K562 (cell line): Measurements from ENCODE around the gene IQCN. TPM values are rescaled to one million over a fixed set of nuclear protein-coding genes. Genes with fewer than 3 reads are reported as not detected.

Source experiments
- ESRRB ChIP-seq: fragments of 250-450 bp; sonication (Bioruptor Pico); IDR thresholded peaks from 2 replicates; pipeline ENCODE4 v1.5.0; 2020; ENCODE audit warnings: mild to moderate bottlenecking, moderate library complexity, borderline replicate concordance
- ETV1 ChIP-seq: fragments of 450-650 bp; conservative IDR thresholded peaks from 2 replicates; pipeline ENCODE4 v1.6.1; 2016; ENCODE audit warnings: missing genetic modification characterization, control low read depth, low read depth, missing compliant biosample characterization
- FOS ChIP-seq: IDR thresholded peaks from 3 replicates; pipeline ENCODE4 v1.6.1; 2011; ENCODE audit not compliant: insufficient read length; ENCODE audit errors: extremely low read depth
- GTF2A2 ChIP-seq: IDR thresholded peaks from 2 replicates; pipeline ENCODE4 v1.6.1; 2016; ENCODE audit warnings: mild to moderate bottlenecking, missing genetic modification characterization, missing compliant biosample characterization
- IRF2 ChIP-seq: sonication (generic); formaldehyde crosslinking; IDR thresholded peaks from 2 replicates; pipeline ENCODE4 v1.8.1; 2022; ENCODE audit warnings: mild to moderate bottlenecking, missing genetic modification reagents
- JUND ChIP-seq, 2 experiments: IDR thresholded peaks; 2 replicates in 1 of 2; 3 replicates in 1 of 2; pipeline ENCODE4 v1.6.1; 2011; ENCODE audit warnings: borderline replicate concordance in 2 of 2, low read depth in 2 of 2, low read length in 2 of 2, improper control_type of control experiment in 1 of 2, missing biosample characterization in 1 of 2, missing genetic modification characterization in 1 of 2, missing genetic modification reagents in 1 of 2
- MED1 ChIP-seq: sonication (generic); formaldehyde crosslinking; IDR thresholded peaks from 2 replicates; pipeline ENCODE4 v1.8.1; 2023; ENCODE audit warnings: missing genetic modification reagents, borderline replicate concordance
- PTBP1 ChIP-seq: fragments of 200-400 bp; formaldehyde crosslinking; IDR thresholded peaks from 2 replicates; pipeline ENCODE4 v1.6.1; 2017; ENCODE audit warnings: low read depth, low read length
- RNF2 ChIP-seq: sonication (generic); IDR thresholded peaks from 2 replicates; pipeline ENCODE4 v1.6.1; 2016
- STAT5B ChIP-seq: fragments of 250-450 bp; sonication (Bioruptor Pico); IDR thresholded peaks from 2 replicates; pipeline ENCODE4 v1.8.0; 2021; ENCODE audit warnings: mild to moderate bottlenecking, inconsistent platforms
- ZKSCAN1 ChIP-seq: fragments of 150-350 bp; IDR thresholded peaks from 2 replicates; pipeline ENCODE4 v1.6.1; 2016; ENCODE audit warnings: low read depth, low read length
- ZNF431 ChIP-seq: sonication (generic); formaldehyde crosslinking; IDR thresholded peaks from 2 replicates; pipeline ENCODE4 v1.8.0; 2022; ENCODE audit warnings: mild to moderate bottlenecking, missing genetic modification reagents
- ZNF589 ChIP-seq: fragments of 200-800 bp; sonication (Bioruptor generic); IDR thresholded peaks from 2 replicates; pipeline ENCODE4 v1.6.1; 2016; ENCODE audit warnings: low read depth, missing genetic modification characterization, missing compliant biosample characterization
- ZZZ3 ChIP-seq: fragments of 450-650 bp; IDR thresholded peaks from 2 replicates; pipeline ENCODE4 v1.6.1; 2016; ENCODE audit warnings: antibody characterized with exemption, mild to moderate bottlenecking, moderate library complexity
- polyA plus RNA-seq, 8 experiments: library from polyadenylated mRNA; depleted of rRNA in 4 of 8; stranded (reverse) in 5 of 8; unstranded in 3 of 8; fragments of >200 nt; fragmentation: Nextera tagmentation in 2 of 8; fragmentation: Illumina TruSeq in 1 of 8; extraction: Ambion mirVana in 2 of 8; extraction: Trizol in 1 of 8; gene quantifications; 2 replicates each; pipeline versions ENCODE4 v1.2.1 to v1.2.3, GENCODE V29; 2011 to 2014; ENCODE audit warnings: inconsistent platforms in 1 of 8, missing spikeins in 1 of 8
- total RNA-seq, 7 experiments: library from RNA; depleted of rRNA in 6 of 7; stranded (reverse); fragments of >200 nt in 6 of 7; fragmentation: Illumina TruSeq in 2 of 7; extraction: Trizol in 2 of 7; gene quantifications; 2 replicates each; pipeline versions ENCODE4 v1.2.1 to v1.2.3, GENCODE V29; 2011 to 2021; ENCODE audit warnings: low replicate concordance in 1 of 7
- TF ChIP-seq, protein P1 (sequence below): sonication (generic); formaldehyde crosslinking; IDR thresholded peaks from 2 replicates; pipeline ENCODE4 v1.8.0; 2022; ENCODE audit warnings: mild to moderate bottlenecking, low read depth, missing genetic modification reagents
- TF ChIP-seq, protein P2 (sequence below): IDR thresholded peaks from 2 replicates; pipeline ENCODE4 v1.6.1; 2011; ENCODE audit warnings: borderline replicate concordance, low read depth, mild to moderate bottlenecking, moderate library complexity, low read length; ENCODE audit not compliant: insufficient read depth, poor library complexity, severe bottlenecking

Gene IQCN
- total and polyA plus RNA-seq, 9 of the 15 experiments (the other 6 are each of a cell fraction or from before 2014, with no cell fraction given), result 0.01 to 0.07 (median 0.04) TPM; not detected in 3

DNA sequence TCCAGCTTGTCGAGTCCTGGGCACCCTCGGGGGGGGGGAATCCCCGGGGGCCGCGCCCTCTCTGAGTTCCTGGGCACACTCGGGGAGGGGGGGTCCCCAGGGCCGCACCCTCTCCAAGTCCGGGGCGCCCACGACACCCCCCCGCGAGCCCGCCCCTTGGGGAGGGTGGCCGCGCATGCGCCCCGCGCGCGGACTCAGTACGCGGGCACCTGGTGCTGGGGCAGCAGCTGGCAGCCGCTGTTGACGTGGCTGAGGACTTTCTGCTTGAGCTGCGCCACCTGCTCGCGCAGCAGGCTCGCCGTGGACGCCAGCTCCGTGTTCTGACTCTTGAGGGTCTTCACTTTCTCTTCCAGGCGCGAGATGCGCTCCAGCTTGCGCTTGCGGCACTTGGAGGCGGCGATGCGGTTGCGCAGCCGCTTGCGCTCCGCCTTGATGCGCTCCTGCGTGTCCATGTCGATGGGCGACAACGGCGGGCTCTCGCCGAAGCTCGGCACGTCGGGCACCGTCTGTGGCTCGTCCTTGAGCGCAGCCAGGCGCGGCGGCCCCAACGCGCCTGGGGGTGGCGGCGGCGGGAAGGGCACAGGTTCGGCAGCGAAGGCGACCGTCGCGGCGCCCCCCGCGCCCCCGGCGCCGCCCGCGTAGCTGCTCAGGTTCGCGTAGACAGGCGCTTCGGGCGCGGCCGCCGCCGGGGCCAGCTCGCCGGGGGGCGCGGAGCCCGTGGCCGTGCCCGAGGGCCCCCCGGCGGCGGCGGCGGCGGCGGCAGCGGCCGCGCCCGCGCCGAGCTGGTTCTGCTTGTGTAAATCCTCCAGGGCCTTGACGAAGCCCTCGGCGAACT lies 6.2 kb upstream of the IQCN start (continued):
- TF ChIP-seq ZZZ3 (no peak), RNF2 (no peak), ZNF431 (CRISPR knock-in tag) (0 out of 2 replicates have a peak, but pooled peaks have one; percentile 59), JUND (IDR thresholded peaks at IDR 0.05; ENCODE audit: borderline replicate concordance, low read depth, low read length) (no peak), JUND (tag; IDR thresholded peaks at IDR 0.05; ENCODE audit: borderline replicate concordance, low read depth, low read length) (no peak), STAT5B (CRISPR knock-in tag) (no peak), ETV1 (no peak), PTBP1 (no peak), MED1 (CRISPR knock-in tag) (peak; percentile 73; the same call in 1 of the 2 replicates), GTF2A2 (tag) (no peak), ZNF589 (CRISPR knock-in tag) (no peak), ESRRB (CRISPR knock-in tag) (no peak), IRF2 (CRISPR knock-in tag) (no peak), FOS (no peak), ZKSCAN1 (no peak)
- TF ChIP-seq, protein P1, sequence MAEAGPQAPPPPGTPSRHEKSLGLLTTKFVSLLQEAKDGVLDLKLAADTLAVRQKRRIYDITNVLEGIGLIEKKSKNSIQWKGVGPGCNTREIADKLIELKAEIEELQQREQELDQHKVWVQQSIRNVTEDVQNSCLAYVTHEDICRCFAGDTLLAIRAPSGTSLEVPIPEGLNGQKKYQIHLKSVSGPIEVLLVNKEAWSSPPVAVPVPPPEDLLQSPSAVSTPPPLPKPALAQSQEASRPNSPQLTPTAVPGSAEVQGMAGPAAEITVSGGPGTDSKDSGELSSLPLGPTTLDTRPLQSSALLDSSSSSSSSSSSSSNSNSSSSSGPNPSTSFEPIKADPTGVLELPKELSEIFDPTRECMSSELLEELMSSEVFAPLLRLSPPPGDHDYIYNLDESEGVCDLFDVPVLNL (CRISPR knock-in tag), result no peak
- TF ChIP-seq, protein P2, sequence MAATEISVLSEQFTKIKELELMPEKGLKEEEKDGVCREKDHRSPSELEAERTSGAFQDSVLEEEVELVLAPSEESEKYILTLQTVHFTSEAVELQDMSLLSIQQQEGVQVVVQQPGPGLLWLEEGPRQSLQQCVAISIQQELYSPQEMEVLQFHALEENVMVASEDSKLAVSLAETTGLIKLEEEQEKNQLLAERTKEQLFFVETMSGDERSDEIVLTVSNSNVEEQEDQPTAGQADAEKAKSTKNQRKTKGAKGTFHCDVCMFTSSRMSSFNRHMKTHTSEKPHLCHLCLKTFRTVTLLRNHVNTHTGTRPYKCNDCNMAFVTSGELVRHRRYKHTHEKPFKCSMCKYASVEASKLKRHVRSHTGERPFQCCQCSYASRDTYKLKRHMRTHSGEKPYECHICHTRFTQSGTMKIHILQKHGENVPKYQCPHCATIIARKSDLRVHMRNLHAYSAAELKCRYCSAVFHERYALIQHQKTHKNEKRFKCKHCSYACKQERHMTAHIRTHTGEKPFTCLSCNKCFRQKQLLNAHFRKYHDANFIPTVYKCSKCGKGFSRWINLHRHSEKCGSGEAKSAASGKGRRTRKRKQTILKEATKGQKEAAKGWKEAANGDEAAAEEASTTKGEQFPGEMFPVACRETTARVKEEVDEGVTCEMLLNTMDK, result no peak
